Mammary epithelial cell (primary cell): ENCODE data around the gene EARS2.

Source experiments
- CTCF ChIP-seq, 2 donors: IDR thresholded peaks in 1 of 2; conservative IDR thresholded peaks in 1 of 2; 2 replicates each; pipeline ENCODE4 v1.5.1; 2011 to 2012; ENCODE audit warnings: inconsistent platforms in 2 of 2, low read length in 2 of 2, mild to moderate bottlenecking in 2 of 2, control low read depth in 1 of 2, low read depth in 1 of 2; ENCODE audit not compliant: insufficient read depth in 1 of 2; ENCODE audit errors: extremely low read depth in 1 of 2
- EZH2 ChIP-seq: IDR thresholded peaks from 2 replicates; pipeline ENCODE4 v1.6.1; 2012; ENCODE audit warnings: low read length, inconsistent platforms, borderline replicate concordance

- TF ChIP-seq EZH2 (no peak), CTCF (conservative IDR thresholded peaks at IDR 0.05 in 1 of 2, IDR thresholded peaks at IDR 0.05 in 1 of 2; ENCODE audit: extremely low read depth in 1 of 2, insufficient read depth in 1 of 2, low read depth in 1 of 2, low read length in 2 of 2) (no peak)
Measured at GRCh38 chr16:23509441-23509754, 47.8 kb downstream of the EARS2 start.
